ENCODE results near the gene FMNL2.

- TF ChIP-seq, protein P1, sequence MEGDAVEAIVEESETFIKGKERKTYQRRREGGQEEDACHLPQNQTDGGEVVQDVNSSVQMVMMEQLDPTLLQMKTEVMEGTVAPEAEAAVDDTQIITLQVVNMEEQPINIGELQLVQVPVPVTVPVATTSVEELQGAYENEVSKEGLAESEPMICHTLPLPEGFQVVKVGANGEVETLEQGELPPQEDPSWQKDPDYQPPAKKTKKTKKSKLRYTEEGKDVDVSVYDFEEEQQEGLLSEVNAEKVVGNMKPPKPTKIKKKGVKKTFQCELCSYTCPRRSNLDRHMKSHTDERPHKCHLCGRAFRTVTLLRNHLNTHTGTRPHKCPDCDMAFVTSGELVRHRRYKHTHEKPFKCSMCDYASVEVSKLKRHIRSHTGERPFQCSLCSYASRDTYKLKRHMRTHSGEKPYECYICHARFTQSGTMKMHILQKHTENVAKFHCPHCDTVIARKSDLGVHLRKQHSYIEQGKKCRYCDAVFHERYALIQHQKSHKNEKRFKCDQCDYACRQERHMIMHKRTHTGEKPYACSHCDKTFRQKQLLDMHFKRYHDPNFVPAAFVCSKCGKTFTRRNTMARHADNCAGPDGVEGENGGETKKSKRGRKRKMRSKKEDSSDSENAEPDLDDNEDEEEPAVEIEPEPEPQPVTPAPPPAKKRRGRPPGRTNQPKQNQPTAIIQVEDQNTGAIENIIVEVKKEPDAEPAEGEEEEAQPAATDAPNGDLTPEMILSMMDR (IDR thresholded peaks at IDR 0.05 in 8 of 11, conservative IDR thresholded peaks at IDR 0.05 in 3 of 11) = peak in 1 of 11 experiments; percentile 10
- TF ChIP-seq POLR2A (IDR thresholded peaks at IDR 0.05) = no peak
- no peak for TF ChIP-seq POLR2AphosphoS5 (IDR thresholded peaks at IDR 0.05)
Measured at GRCh38 chr2:152411154-152411553, 76.2 kb downstream of the FMNL2 start.

Measured in spleen (tissue), 7 donors.